ENCODE data around the gene MIGA2. TPM values are rescaled to one million over a fixed set of nuclear protein-coding genes. Genes with fewer than 3 reads are reported as not detected.

MIGA2 gene
- total RNA-seq, 4 donors from 2014 or later = 27.5 to 49.3 (median 29.8) TPM

DNA sequence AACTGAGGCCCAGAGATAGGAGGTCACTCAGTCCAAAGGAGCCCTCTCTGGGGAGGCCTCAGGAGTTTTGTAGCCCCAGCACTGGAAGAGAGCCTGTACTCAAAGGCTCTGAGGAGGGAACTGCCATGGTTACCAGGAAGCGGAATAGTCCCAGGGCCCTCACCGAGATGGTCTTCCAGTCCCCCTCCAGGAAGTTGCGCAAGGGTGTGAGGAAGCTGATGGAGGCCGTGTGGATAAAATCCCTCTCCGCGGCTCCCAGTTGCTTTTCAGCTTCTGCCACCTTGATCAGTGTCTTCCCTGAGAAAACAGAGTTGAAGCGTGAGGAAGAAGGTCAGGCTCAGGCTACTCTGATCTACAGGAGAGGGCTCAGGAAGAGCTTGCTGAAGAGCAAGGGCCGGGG lies 21.8 kb upstream of the MIGA2 start:
- Histone ChIP-seq H3K4me1 (no peaks in the 10 kb centered on the region), H3K4me3 (no peak overlapping the region), H3K27me3 (no peaks in the 10 kb centered on the region), H3K27ac (no peak overlapping the region), H3K9me3 (no peaks in the 10 kb centered on the region), H3K36me3 (peaks cover 28 to 98% (median 40%) of the 10 kb centered on the region in 3 donors)
- no peak for DNase-seq
- intact Hi-C loops (cut with DNase I) = no loop called here
- TF ChIP-seq, protein P1, sequence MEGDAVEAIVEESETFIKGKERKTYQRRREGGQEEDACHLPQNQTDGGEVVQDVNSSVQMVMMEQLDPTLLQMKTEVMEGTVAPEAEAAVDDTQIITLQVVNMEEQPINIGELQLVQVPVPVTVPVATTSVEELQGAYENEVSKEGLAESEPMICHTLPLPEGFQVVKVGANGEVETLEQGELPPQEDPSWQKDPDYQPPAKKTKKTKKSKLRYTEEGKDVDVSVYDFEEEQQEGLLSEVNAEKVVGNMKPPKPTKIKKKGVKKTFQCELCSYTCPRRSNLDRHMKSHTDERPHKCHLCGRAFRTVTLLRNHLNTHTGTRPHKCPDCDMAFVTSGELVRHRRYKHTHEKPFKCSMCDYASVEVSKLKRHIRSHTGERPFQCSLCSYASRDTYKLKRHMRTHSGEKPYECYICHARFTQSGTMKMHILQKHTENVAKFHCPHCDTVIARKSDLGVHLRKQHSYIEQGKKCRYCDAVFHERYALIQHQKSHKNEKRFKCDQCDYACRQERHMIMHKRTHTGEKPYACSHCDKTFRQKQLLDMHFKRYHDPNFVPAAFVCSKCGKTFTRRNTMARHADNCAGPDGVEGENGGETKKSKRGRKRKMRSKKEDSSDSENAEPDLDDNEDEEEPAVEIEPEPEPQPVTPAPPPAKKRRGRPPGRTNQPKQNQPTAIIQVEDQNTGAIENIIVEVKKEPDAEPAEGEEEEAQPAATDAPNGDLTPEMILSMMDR (IDR thresholded peaks at IDR 0.05) = no peak
- no peak for TF ChIP-seq POLR2A (IDR thresholded peaks at IDR 0.05)
- WGBS, 2 donors = 82 to 92% methylated on average over 6 to 8 of the region's 8 CpGs

- no peak for DNase-seq
- H3K27me3 ChIP-seq = no peaks in the 10 kb centered on the region
- H3K36me3 ChIP-seq = peaks cover 0 to 49% (median 0%) of the 10 kb centered on the region in 3 donors
- H3K27ac ChIP-seq = peak overlapping the region in 2 of 4 donors; percentile 2 to 38
- H3K4me1 ChIP-seq = peaks cover 13 to 41% (median 14%) of the 10 kb centered on the region in 3 donors
- H3K4me3 ChIP-seq = no peak overlapping the region
- no peaks in the 10 kb centered on the region for H3K9me3 ChIP-seq
- intact Hi-C loops (cut with DNase I) = no loop called here
- 50 to 67% methylated on average over 8 of the region's 8 CpGs for WGBS, 2 donors
- no peak for TF ChIP-seq POLR2A (IDR thresholded peaks at IDR 0.05)
- TF ChIP-seq, protein P1 (IDR thresholded peaks at IDR 0.05) = no peak
Observed at GRCh38 chr9:129021091-129021490, 15.3 kb upstream of the MIGA2 start.

DNA sequence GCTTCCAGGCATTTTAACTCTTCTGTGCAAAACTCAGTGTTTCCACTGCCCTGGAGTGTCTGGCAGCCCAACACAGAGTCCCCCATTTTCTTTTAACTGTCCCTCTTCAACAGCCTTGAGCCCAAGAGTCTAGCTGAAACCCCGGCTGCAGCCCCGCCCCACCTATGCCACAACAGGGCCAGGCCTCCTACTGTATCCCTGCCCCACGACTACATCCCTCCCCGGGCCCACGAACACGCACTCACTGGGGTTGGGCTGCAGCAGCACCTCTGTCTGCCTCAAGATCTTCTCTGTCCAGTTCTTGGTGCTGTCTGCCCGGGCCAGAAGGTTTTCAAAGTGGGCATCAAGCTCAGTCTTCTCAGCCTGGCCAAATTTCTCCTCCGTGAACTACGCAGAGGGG lies 14.4 kb upstream of the MIGA2 start:
- H3K4me3 ChIP-seq = no peak overlapping the region
- intact Hi-C loops (cut with DNase I) = no loop called here
- H3K27me3 ChIP-seq = no peaks in the 10 kb centered on the region
- H3K9me3 ChIP-seq = no peaks in the 10 kb centered on the region
- no peak for DNase-seq
- peak overlapping the region in 3 of 4 donors; percentile 17 to 62 (median 46) for H3K27ac ChIP-seq
- no peak for TF ChIP-seq POLR2A (IDR thresholded peaks at IDR 0.05)
- TF ChIP-seq, protein P1 (IDR thresholded peaks at IDR 0.05) = no peak
- 80 to 91% methylated on average over 6 of the region's 9 CpGs for WGBS, 2 donors
- H3K4me1 ChIP-seq = peaks cover 22 to 50% (median 24%) of the 10 kb centered on the region in 3 donors
- peaks cover 0 to 42% (median 0%) of the 10 kb centered on the region in 3 donors for H3K36me3 ChIP-seq

- Histone ChIP-seq H3K27ac (peak overlapping the region in 3 of 4 donors; percentile 46 to 65 (median 62)), H3K4me3 (no peak overlapping the region), H3K27me3 (no peaks in the 10 kb centered on the region), H3K4me1 (peaks cover 29 to 59% (median 30%) of the 10 kb centered on the region in 3 donors), H3K36me3 (peaks cover 0 to 29% (median 0%) of the 10 kb centered on the region in 3 donors), H3K9me3 (no peaks in the 10 kb centered on the region)
- DNase-seq = no peak
- intact Hi-C loops (cut with DNase I) = no loop called here
- WGBS, 2 donors = 75% methylated on average over 9 of the region's 16 CpGs
- TF ChIP-seq, protein P1 (IDR thresholded peaks at IDR 0.05) = no peak
- no peak for TF ChIP-seq POLR2A (IDR thresholded peaks at IDR 0.05)
Observed at GRCh38 chr9:129023036-129023907, 13.2 kb upstream of the MIGA2 start.

GRCh38 chr9:129023908-129024233 lies 12.6 kb upstream of the MIGA2 start:
- Histone ChIP-seq H3K36me3 (peaks cover 0 to 23% (median 0%) of the 10 kb centered on the region in 3 donors), H3K27ac (peak overlapping the region in 3 of 4 donors; percentile 46 to 65 (median 62)), H3K4me1 (peaks cover 30 to 64% (median 34%) of the 10 kb centered on the region in 3 donors), H3K27me3 (no peaks in the 10 kb centered on the region), H3K9me3 (no peaks in the 10 kb centered on the region), H3K4me3 (no peak overlapping the region)
- 54 to 63% methylated on average over 3 of the region's 4 CpGs for WGBS, 2 donors
- TF ChIP-seq, protein P1 (IDR thresholded peaks at IDR 0.05) = no peak
- TF ChIP-seq POLR2A (IDR thresholded peaks at IDR 0.05) = no peak
- intact Hi-C loops (cut with DNase I) = no loop called here
- DNase-seq = no peak

Data from esophagus squamous epithelium (tissue), 5 donors.